ENCODE measurements around the gene LAMC3. TPM values are rescaled to one million over a fixed set of nuclear protein-coding genes. Genes with fewer than 3 reads are reported as not detected.

Gene LAMC3
- total RNA-seq, 2 experiments from 2014 or later, result not detected

DNA sequence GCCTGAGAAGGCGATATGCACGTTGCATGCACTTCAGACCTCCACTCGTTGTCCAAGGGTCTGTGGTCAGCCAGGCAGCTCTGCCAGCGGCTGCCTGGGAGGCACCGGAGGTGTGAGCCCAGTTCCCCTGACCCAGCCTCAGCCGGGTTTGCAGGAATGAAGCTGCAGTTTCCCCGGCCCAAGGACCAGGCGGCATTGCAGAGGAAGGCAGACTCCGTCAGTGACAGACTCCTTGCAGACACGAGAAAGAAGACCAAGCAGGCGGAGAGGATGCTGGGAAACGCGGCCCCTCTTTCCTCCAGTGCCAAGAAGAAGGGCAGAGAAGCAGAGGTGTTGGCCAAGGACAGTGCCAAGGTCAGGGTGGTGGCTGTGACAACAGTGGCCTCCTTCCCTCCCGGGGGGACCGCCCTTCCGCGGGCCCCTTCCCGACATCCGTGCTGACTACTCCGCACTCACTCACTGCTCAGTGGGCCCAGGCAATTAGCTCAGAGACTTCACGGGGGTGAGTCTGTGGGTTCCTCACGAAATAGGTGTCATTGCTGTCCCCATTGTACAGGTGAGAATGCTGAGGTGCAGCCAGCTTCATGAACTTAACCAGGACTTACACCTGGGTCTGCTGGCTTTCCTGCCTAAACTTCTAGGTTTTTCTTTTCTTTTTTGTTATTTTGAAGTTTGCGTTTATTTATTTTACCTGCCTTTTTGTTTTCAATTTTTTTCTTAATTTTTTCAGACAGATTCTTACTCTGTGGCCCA lies 76.6 kb downstream of the LAMC3 start:
- Mint-ChIP-seq H3K27ac (no peak overlapping the region), H3K9me3 (ENCODE audit: insufficient read depth) (no peaks in the 10 kb centered on the region), H3K4me1 (ENCODE audit: low read depth) (no peaks in the 10 kb centered on the region), H3K36me3 (ENCODE audit: low read depth) (no peaks in the 10 kb centered on the region), H3K4me3 (no peak overlapping the region), H3K27me3 (ENCODE audit: low read depth) (peaks cover 4% of the 10 kb centered on the region)
- ATAC-seq (no peak), DNase-seq (no peak)
- ChIA-PET CTCF (no interaction called here), POLR2A (no interaction called here)

DNA sequence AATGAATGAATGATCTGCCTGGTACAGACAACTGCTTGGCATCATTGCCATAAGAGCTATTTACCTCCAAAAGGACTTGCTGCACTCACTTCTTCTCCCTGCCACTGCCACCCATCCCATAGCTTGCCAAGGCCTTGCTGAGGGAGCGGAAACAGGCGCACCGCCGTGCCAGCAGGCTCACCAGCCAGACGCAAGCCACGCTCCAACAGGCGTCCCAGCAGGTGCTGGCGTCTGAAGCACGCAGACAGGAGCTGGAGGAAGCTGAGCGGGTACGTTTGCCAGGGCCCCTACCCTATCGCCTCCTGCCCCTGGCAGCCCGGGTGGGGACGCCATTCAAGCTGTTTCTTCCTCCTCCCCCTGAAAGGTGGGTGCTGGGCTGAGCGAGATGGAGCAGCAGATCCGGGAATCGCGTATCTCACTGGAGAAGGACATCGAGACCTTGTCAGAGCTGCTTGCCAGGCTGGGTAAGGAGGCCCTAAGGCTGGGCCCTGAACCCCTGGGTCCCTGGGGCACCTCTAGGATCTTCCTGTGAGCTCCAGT lies 78.5 kb downstream of the LAMC3 start:
- CTCF ChIA-PET, result interaction anchor here (0.9 kb wide), 1 partner anchor 10 kb away, joined by 3 read pairs; no protein-coding TSS in a partner anchor

GRCh38 chr9:131090025-131090787 lies 81.2 kb downstream of the LAMC3 start:
- Mint-ChIP-seq H3K27me3 (ENCODE audit: low read depth) (peaks cover 14% of the 10 kb centered on the region), H3K27ac (no peak overlapping the region), H3K4me1 (ENCODE audit: low read depth) (no peaks in the 10 kb centered on the region), H3K36me3 (ENCODE audit: low read depth) (no peaks in the 10 kb centered on the region), H3K9me3 (ENCODE audit: insufficient read depth) (no peaks in the 10 kb centered on the region), H3K4me3 (no peak overlapping the region)
- ChIA-PET POLR2A (no interaction called here), CTCF (no interaction called here)
- ATAC-seq, result no peak
- DNase-seq, result no peak

More for the DNA sequence above, 78.5 kb downstream of the LAMC3 start:
- Mint-ChIP-seq H3K27me3 (ENCODE audit: low read depth) (peaks cover under 1% of the 10 kb centered on the region), H3K27ac (no peak overlapping the region), H3K4me3 (no peak overlapping the region), H3K36me3 (ENCODE audit: low read depth) (no peaks in the 10 kb centered on the region), H3K9me3 (ENCODE audit: insufficient read depth) (no peaks in the 10 kb centered on the region), H3K4me1 (ENCODE audit: low read depth) (no peaks in the 10 kb centered on the region)
- ATAC-seq (no peak), DNase-seq (no peak)
- POLR2A ChIA-PET, result interaction anchor here (1.1 kb wide), 1 partner anchor 38 kb away, joined by 3 read pairs; the partner anchor contains the start of gene NUP214

GRCh38 chr9:131091352-131091992 lies 82.5 kb downstream of the LAMC3 start:
- Mint-ChIP-seq H3K4me1 (ENCODE audit: low read depth) (peaks cover 4% of the 10 kb centered on the region), H3K4me3 (no peak overlapping the region), H3K36me3 (ENCODE audit: low read depth) (no peaks in the 10 kb centered on the region), H3K27ac (no peak overlapping the region), H3K9me3 (ENCODE audit: insufficient read depth) (no peaks in the 10 kb centered on the region), H3K27me3 (ENCODE audit: low read depth) (peaks cover 23% of the 10 kb centered on the region)
- DNase-seq (no peak), ATAC-seq (no peak)
- POLR2A ChIA-PET, result no interaction called here
- CTCF ChIA-PET, result no interaction called here

DNA sequence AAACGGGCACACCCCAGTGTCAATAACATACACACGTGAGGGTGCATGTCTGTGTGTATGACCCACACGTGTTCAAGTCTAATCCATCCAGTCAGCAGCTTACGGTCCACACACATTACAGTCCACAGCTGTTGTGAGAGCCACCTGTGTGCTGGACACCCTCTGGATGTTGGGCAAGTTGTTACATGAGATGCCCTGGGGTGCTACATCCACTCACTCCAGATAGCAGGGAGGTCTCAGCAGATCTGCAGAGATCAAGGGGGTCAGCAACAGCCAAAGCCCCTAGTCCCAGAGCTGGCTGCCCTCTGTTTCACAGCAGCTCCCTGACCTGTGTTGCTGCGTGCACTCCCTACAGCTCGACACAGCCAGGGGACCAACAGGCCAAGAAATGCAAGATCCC lies 83.1 kb downstream of the LAMC3 start:
- no peak overlapping the region for H3K27ac Mint-ChIP-seq
- CTCF ChIA-PET, result no interaction called here
- DNase-seq, result no peak
- no peak overlapping the region for H3K4me3 Mint-ChIP-seq
- ATAC-seq, result no peak
- peaks cover 27% of the 10 kb centered on the region for H3K27me3 Mint-ChIP-seq (ENCODE audit: low read depth)
- POLR2A ChIA-PET, result no interaction called here
- H3K4me1 Mint-ChIP-seq (ENCODE audit: low read depth), result peaks cover 4% of the 10 kb centered on the region
- no peaks in the 10 kb centered on the region for H3K9me3 Mint-ChIP-seq (ENCODE audit: insufficient read depth)
- no peaks in the 10 kb centered on the region for H3K36me3 Mint-ChIP-seq (ENCODE audit: low read depth)

- Mint-ChIP-seq H3K27me3 (ENCODE audit: low read depth) (peaks cover 33% of the 10 kb centered on the region), H3K36me3 (ENCODE audit: low read depth) (no peaks in the 10 kb centered on the region), H3K4me3 (no peak overlapping the region), H3K4me1 (ENCODE audit: low read depth) (peaks cover 8% of the 10 kb centered on the region), H3K27ac (no peak overlapping the region), H3K9me3 (ENCODE audit: insufficient read depth) (no peaks in the 10 kb centered on the region)
- DNase-seq (no peak), ATAC-seq (no peak)
- ChIA-PET CTCF (no interaction called here), POLR2A (no interaction called here)
These were observed 83.8 kb downstream of the LAMC3 start for GRCh38 chr9:131092548-131093440.

- peaks cover 36% of the 10 kb centered on the region for H3K27me3 Mint-ChIP-seq (ENCODE audit: low read depth)
- DNase-seq (no peak), ATAC-seq (no peak)
- H3K4me1 Mint-ChIP-seq (ENCODE audit: low read depth), result peaks cover 8% of the 10 kb centered on the region
- ChIA-PET CTCF (interaction anchor here (1.9 kb wide), 1 partner anchor 48 kb away, joined by 5 read pairs; no protein-coding TSS in a partner anchor), POLR2A (interaction anchor here (0.7 kb wide), 1 partner anchor 340 kb away, joined by 3 read pairs; no protein-coding TSS in a partner anchor)
- H3K9me3 Mint-ChIP-seq (ENCODE audit: insufficient read depth), result no peaks in the 10 kb centered on the region
- H3K4me3 Mint-ChIP-seq, result no peak overlapping the region
- H3K36me3 Mint-ChIP-seq (ENCODE audit: low read depth), result no peaks in the 10 kb centered on the region
- no peak overlapping the region for H3K27ac Mint-ChIP-seq
These were observed 85.0 kb downstream of the LAMC3 start for GRCh38 chr9:131094015-131094414.

DNA sequence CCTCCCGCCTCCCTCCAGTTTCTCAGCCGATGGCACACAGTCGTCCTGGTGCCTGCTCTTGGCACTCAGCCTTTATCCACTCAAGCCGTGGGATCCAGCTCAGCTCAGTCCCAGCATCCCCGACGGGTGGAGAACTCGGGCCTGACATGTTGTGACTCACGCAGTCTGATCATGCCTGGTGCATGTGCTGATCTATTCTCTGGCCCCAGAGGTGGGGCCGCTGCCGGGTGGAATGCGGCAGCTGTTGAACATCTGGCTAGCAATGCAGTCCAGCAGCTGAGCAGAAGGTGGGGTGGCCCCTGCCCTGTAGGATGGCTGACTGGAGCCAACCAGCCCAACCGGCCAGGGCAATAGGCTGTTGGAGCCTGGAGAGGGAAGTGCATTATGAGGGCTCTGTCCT lies 85.6 kb downstream of the LAMC3 start:
- peaks cover 36% of the 10 kb centered on the region for H3K27me3 Mint-ChIP-seq (ENCODE audit: low read depth)
- H3K4me1 Mint-ChIP-seq (ENCODE audit: low read depth), result peaks cover 8% of the 10 kb centered on the region
- ChIA-PET POLR2A (interaction anchor here (0.7 kb wide), 1 partner anchor 340 kb away, joined by 3 read pairs; no protein-coding TSS in a partner anchor), CTCF (interaction anchor here (1.9 kb wide), 1 partner anchor 48 kb away, joined by 5 read pairs; no protein-coding TSS in a partner anchor)
- H3K27ac Mint-ChIP-seq, result no peak overlapping the region
- no peaks in the 10 kb centered on the region for H3K9me3 Mint-ChIP-seq (ENCODE audit: insufficient read depth)
- no peaks in the 10 kb centered on the region for H3K36me3 Mint-ChIP-seq (ENCODE audit: low read depth)
- ATAC-seq, result no peak
- DNase-seq, result no peak
- H3K4me3 Mint-ChIP-seq, result no peak overlapping the region

GRCh38 chr9:131095666-131096268 lies 86.8 kb downstream of the LAMC3 start:
- no peak for ATAC-seq
- Mint-ChIP-seq H3K9me3 (ENCODE audit: insufficient read depth) (no peaks in the 10 kb centered on the region), H3K36me3 (ENCODE audit: low read depth) (no peaks in the 10 kb centered on the region), H3K27ac (no peak overlapping the region), H3K4me3 (peak overlapping the region; percentile 59), H3K4me1 (ENCODE audit: low read depth) (peaks cover 8% of the 10 kb centered on the region), H3K27me3 (ENCODE audit: low read depth) (peaks cover 36% of the 10 kb centered on the region)
- ChIA-PET CTCF (interaction anchor here (1.7 to 1.9 kb wide), 2 partner anchors 49 kb away, joined by 4 to 5 read pairs; no protein-coding TSS in a partner anchor), POLR2A (no interaction called here)
- DNase-seq, result no peak

DNA sequence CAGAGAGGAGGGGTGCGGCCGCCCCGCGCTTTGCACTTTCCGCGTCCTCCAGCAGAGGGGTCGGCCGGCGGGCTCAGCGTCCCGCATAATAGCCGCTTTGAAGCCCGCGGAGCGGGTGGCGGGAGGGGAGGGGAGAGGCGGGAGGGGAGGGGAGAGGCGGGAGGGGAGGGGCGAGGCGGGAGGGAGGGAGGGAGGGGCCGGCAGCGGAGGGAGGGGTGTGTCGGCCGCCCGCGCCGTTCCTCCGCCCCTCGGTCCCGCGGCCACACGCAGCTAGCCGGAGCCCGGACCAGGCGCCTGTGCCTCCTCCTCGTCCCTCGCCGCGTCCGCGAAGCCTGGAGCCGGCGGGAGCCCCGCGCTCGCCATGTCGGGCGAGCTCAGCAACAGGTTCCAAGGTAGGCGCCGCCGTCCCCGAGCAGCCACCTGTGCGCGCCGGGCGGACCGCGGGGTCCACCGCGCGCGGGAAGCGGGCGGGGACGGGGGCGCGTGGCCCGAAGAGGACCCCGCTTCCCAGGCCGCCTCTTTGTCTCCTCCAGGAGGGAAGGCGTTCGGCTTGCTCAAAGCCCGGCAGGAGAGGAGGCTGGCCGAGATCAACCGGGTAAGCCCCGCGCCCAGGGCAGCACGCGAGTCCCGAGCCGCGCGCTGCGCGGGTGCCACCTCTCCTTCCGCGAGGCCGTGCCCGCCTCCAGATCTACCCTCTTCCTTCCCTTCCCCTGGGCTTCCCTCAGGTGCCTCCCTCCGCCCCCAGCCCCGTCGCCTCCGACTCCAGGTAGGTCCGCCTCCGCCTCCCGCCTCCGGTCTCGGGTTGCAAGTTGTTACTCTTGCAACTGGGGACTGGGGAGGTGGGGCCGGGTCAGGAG lies 87.5 kb downstream of the LAMC3 start, which contains the start of gene AIF1L:
Gene AIF1L (plus strand): TSS at position 263 of the 857 bp plus-strand sequence. CDS start 99 bp downstream, at position 362.
- H3K27me3 Mint-ChIP-seq (ENCODE audit: low read depth), result peaks cover 36% of the 10 kb centered on the region
- no peaks in the 10 kb centered on the region for H3K9me3 Mint-ChIP-seq (ENCODE audit: insufficient read depth)
- H3K36me3 Mint-ChIP-seq (ENCODE audit: low read depth), result no peaks in the 10 kb centered on the region
- CTCF ChIA-PET, result interaction anchor here (1.7 kb wide), 1 partner anchor 50 kb away, joined by 4 read pairs; no protein-coding TSS in a partner anchor
- H3K4me1 Mint-ChIP-seq (ENCODE audit: low read depth), result peaks cover 8% of the 10 kb centered on the region
- H3K27ac Mint-ChIP-seq, result no peak within 1 kb of the TSS
- H3K4me3 Mint-ChIP-seq, result peak within 1 kb of the TSS; percentile 59
- peak; percentile 45 for DNase-seq
- ATAC-seq, result peak; percentile 54
- POLR2A ChIA-PET, result no interaction called here
